AG04450 (cell line): Measurements from ENCODE around the gene NCOA1. TPM values are rescaled to one million over a fixed set of nuclear protein-coding genes. Genes with fewer than 3 reads are reported as not detected.

ENCODE experiments used
- CTCF ChIA-PET: fragments of 300-600, 350-600 bp; formaldehyde crosslinking; extraction: SDS; loops from one replicate; lab custom pipeline; 2022; ENCODE audit warnings: antibody characterized with exemption, inconsistent platforms; lab: Charles Lee
- POLR2A ChIA-PET: fragments of 350-600 bp; formaldehyde crosslinking; extraction: SDS; loops from one replicate; lab custom pipeline; 2021; ENCODE audit warnings: antibody characterized with exemption, inconsistent platforms; lab: Yijun Ruan, JAX
- DNase-seq: peaks from one replicate; pipeline ENCODE4 v3.0.0-alpha.2; 2011; ENCODE audit warnings: low read depth, low spot score
- H3K27ac ChIP-seq: one replicate; pipeline ENCODE4 v1.5.1; 2012; ENCODE audit warnings: low read depth, low read length, control low read depth
- H3K27me3 ChIP-seq: one replicate; pipeline ENCODE4 v1.6.0; 2012; ENCODE audit warnings: low read length; ENCODE audit not compliant: control insufficient read depth, insufficient read depth
- H3K4me3 ChIP-seq: 2 replicates; pipeline ENCODE4 v1.5.1; 2011; ENCODE audit warnings: mild to moderate bottlenecking, low read depth, low read length, control low read depth
- H3K9me3 ChIP-seq: 2 replicates; pipeline ENCODE4 v1.5.1; 2012; ENCODE audit warnings: low read length; ENCODE audit not compliant: control insufficient read depth, insufficient read depth
- CTCF ChIP-seq: IDR thresholded peaks from 2 replicates; pipeline ENCODE4 v1.5.1; 2011; ENCODE audit warnings: low read depth, low read length, control low read depth, inconsistent platforms
- polyA minus RNA-seq: library from RNA; depleted of rRNA, polyadenylated mRNA; stranded (reverse); fragments of >200 nt; gene quantifications from 2 replicates; pipeline ENCODE4 v1.2.3, GENCODE V29; 2011; rRNA and poly(A)+ RNA removed
- polyA plus RNA-seq: library from polyadenylated mRNA; depleted of rRNA; stranded (reverse); fragments of >200 nt; gene quantifications from 2 replicates; pipeline ENCODE4 v1.2.3, GENCODE V29; 2011; rRNA removed

Gene NCOA1
- polyA plus RNA-seq (16.2 and 20.8 TPM in 2 replicates), polyA minus RNA-seq (30.5 and 39.1 TPM in 2 replicates)

- POLR2A ChIA-PET = interaction anchor here (0.7 to 1.1 kb wide), 3 partner anchors 9 to 302 kb away, joined by 3 to 4 read pairs (median 4); partner anchors contain the start of genes CENPO and PTRHD1
Observed at GRCh38 chr2:24490690-24491541, at the start of gene NCOA1. Gene NCOA1, plus strand, starts transcription at chr2:24491254. Its CDS starts 167,424 bp downstream, at chr2:24658678.

GRCh38 chr2:24448797-24449196 lies 42.3 kb upstream of the NCOA1 start:
- Histone ChIP-seq H3K27me3 (no peaks in the 10 kb centered on the region), H3K4me3 (no peak overlapping the region), H3K9me3 (peaks cover 8% of the 10 kb centered on the region), H3K27ac (no peak overlapping the region)
- CTCF ChIA-PET = interaction anchor here (0.6 to 1.1 kb wide), 2 partner anchors 40 to 1402 kb away, joined by 3 to 4 read pairs; no protein-coding TSS in a partner anchor
- DNase-seq = no peak
- no peak for TF ChIP-seq CTCF
- POLR2A ChIA-PET = no interaction called here

More at GRCh38 chr2:24490690-24491541, at the start of gene NCOA1:
- CTCF ChIA-PET = interaction anchor here (1.2 kb wide), 1 partner anchor 9 kb away, joined by 3 read pairs; no protein-coding TSS in a partner anchor
- DNase-seq = peak; percentile 65
- TF ChIP-seq CTCF = peak; percentile 17; the same call in 1 of the 2 replicates
- Histone ChIP-seq H3K27me3 (no peaks in the 10 kb centered on the region), H3K27ac (peak within 1 kb of the TSS; percentile 81), H3K9me3 (no peaks in the 10 kb centered on the region), H3K4me3 (peak within 1 kb of the TSS; percentile 91)

- peaks cover 8% of the 10 kb centered on the region for H3K9me3 ChIP-seq
- H3K27me3 ChIP-seq = no peaks in the 10 kb centered on the region
- no peak overlapping the region for H3K4me3 ChIP-seq
- TF ChIP-seq CTCF = no peak
- POLR2A ChIA-PET = no interaction called here
- CTCF ChIA-PET = interaction anchor here (0.6 to 1.1 kb wide), 2 partner anchors 40 to 1401 kb away, joined by 3 to 4 read pairs; no protein-coding TSS in a partner anchor
- no peak overlapping the region for H3K27ac ChIP-seq
- DNase-seq = no peak
Observed at GRCh38 chr2:24449344-24449743, 41.7 kb upstream of the NCOA1 start.

GRCh38 chr2:24451805-24452501 lies 39.1 kb upstream of the NCOA1 start:
- H3K9me3 ChIP-seq = peaks cover 8% of the 10 kb centered on the region
- no peak for DNase-seq
- no peak for TF ChIP-seq CTCF
- no peak overlapping the region for H3K27ac ChIP-seq
- H3K4me3 ChIP-seq = no peak overlapping the region
- POLR2A ChIA-PET = no interaction called here
- H3K27me3 ChIP-seq = no peaks in the 10 kb centered on the region
- CTCF ChIA-PET = no interaction called here
